ENCODE results near the gene ALDH4A1.

DNA sequence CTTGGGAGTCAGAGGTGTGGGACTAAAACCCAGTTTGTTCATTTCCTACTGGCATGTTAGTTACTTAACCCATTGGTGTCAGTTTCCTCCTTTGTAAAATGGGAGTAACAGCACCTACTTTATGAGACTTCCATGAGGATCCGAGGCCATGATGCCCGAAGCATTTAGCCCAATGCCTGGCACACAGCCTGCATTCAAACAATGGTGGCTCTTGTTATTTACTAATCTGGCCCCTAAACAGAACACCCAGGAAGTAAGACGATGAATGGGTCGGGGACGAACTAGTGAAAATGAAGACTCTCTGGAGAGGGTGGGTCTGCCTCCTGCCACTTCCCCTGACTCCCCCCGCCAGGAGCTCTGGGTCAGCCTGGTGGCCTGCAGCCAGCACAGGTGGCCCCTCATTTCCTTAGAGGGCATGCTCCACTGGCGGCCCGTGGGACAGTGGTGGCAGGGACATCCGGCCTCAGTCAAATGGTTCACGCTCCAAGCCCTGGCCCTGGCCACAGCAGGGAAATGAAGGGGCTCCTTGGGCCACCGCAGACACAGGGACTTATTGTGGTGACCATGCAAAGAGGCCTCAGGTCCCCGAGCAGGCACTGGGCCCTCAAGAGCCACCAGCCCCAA lies 33.4 kb downstream of the ALDH4A1 start:
- TF ChIP-seq, protein P1, sequence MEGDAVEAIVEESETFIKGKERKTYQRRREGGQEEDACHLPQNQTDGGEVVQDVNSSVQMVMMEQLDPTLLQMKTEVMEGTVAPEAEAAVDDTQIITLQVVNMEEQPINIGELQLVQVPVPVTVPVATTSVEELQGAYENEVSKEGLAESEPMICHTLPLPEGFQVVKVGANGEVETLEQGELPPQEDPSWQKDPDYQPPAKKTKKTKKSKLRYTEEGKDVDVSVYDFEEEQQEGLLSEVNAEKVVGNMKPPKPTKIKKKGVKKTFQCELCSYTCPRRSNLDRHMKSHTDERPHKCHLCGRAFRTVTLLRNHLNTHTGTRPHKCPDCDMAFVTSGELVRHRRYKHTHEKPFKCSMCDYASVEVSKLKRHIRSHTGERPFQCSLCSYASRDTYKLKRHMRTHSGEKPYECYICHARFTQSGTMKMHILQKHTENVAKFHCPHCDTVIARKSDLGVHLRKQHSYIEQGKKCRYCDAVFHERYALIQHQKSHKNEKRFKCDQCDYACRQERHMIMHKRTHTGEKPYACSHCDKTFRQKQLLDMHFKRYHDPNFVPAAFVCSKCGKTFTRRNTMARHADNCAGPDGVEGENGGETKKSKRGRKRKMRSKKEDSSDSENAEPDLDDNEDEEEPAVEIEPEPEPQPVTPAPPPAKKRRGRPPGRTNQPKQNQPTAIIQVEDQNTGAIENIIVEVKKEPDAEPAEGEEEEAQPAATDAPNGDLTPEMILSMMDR (IDR thresholded peaks at IDR 0.05; ENCODE audit: insufficient read depth, low read depth, low read length) = no peak
- no peak for TF ChIP-seq EZH2 (IDR thresholded peaks at IDR 0.05; ENCODE audit: insufficient read depth, low read length)

Data from astrocyte (in vitro differentiated cells and primary cell).